Stimulated activated CD8-positive, alpha-beta memory T cell treated with anti-CD3 and anti-CD28 coated beads, Interleukin-15, amount 100 ng/mL, for 1 hour (primary cell): ENCODE data around the gene RNASEH2C.
"Not testable (repeated sequence)": the region's sequence is repeated elsewhere in the genome, so short reads cannot be mapped to it uniquely, and the experiment has no call there.

Experiments
- DNase-seq: peaks from one replicate; pipeline ENCODE4 v3.0.0-alpha.2; 2020; ENCODE audit warnings: low read depth

The RNASEH2C gene

DNA sequence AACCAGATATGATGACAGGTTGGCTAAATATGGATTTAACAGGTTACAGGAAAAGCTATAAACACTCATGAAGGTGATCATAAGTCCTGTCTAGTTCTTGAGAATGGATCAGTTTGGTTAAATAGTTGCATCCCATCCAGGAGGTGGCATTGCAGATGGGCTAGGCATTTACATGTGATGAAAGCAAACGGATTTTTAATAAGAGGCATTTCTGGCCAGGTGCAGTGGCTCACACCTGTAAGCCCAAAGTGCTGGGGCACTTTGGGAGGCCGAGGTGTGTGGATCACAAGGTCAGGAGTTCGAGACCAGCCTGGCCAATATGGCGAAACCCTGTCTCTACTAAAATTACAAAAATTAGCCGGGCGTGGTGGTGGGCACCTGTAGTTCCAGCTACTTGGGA is 37.1 kb downstream of the RNASEH2C start:
- DNase-seq, result not testable (repeated sequence)

DNA sequence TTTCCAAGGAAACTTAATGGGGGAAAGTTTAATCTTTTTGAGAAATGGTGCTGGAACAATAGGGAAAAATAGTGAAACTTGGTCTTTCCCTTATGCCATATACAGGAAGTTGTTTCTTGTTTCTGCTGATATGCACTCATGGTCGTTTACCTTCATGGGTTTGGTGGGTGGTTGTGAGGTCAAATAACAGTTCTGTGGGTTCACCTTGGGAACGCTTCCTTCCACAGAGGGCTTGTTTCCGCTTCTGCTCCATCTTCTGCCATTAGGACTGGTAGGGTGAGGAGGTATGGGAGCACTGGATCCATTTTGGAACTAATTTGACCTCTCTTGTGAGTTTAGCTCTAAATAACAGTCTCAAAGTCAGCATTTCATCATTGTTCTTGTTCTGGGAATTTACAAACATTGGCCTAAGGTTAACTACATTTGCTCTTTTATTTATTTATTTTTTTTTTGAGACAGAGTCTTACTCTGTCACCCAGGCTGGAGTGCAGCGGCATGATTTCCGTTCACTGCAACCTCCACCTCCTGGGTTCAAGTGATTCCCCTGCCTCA is 40.3 kb downstream of the RNASEH2C start:
- DNase-seq, result no peak

DNA sequence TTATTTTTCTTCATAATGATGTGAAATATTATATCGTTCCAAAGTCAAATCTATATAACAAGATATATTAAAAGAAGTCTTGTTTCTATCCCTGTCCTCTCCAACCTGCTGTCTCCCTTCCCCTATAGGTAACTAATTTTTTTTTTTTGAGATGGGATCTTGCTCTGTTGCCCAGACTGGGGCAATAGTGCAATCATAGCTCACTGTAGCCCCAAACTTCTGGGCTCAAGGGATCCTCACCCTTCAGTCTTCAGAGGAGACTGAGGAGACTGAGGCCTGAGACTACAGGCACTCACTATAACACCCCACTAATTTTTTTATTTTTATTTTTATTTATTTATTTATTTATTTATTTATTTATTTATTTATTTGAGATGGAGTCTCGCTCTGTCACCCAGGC is 47.6 kb downstream of the RNASEH2C start:
- no peak for DNase-seq

DNA sequence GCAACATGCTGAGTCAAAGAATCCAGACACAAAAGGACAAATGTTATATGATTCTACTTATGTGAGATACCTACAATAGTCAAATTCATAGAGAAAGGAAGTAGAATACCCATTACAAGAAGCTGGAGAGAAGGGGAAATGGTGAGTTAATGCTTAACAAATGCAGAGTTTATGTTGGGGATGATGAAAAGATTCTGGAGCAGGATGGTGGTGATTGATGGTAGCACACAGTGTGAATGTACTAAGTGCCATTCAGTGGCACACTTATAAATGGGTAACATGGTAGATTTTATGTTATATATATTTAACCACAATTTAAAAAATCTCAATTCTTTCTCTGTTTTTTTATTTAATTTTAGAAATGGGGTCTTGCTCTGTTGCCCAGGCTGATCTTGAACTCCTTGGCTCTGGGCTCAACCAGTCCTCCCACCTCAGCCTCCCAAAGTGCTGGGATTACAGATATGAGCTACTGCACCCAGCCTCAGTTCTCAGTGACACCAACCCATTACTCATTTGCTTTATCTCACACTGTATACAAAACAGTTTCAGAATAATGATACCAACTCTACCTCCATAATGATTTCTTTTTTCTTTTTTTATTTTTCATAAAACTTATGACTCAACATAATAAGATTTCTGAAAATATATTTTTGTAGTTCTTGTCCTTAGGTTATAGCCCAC is 48.3 kb downstream of the RNASEH2C start:
- no peak for DNase-seq
